GM18520 (cell line): ENCODE measurements around the gene NPAS1.
A peak's percentile ranks its signal among the peaks of the same experiment; 100 is the strongest.
"Not testable (repeated sequence)": the region's sequence is repeated elsewhere in the genome, so short reads cannot be mapped to it uniquely, and the experiment has no call there.

Experiments used
- ATAC-seq: cut with Tn5 transposase; IDR thresholded peaks from one replicate; pipeline ENCODE4 v1.9.1; 2021; ENCODE audit not compliant: unreplicated experiment

The NPAS1 gene

GRCh38 chr19:47044946-47045866, 25.6 kb downstream of the NPAS1 start:
- no peak for ATAC-seq

GRCh38 chr19:47045867-47046470, 26.3 kb downstream of the NPAS1 start:
- ATAC-seq: no peak

- no peak for ATAC-seq
Measured at GRCh38 chr19:47047272-47047762, 27.7 kb downstream of the NPAS1 start.

GRCh38 chr19:47047763-47048405, 28.2 kb downstream of the NPAS1 start:
- ATAC-seq: peak; percentile 17

GRCh38 chr19:47049307-47049700, 29.7 kb downstream of the NPAS1 start:
- no peak for ATAC-seq

- not testable (repeated sequence) for ATAC-seq
Measured at GRCh38 chr19:47050562-47050961, 30.9 kb downstream of the NPAS1 start.

GRCh38 chr19:47056411-47056810, 36.8 kb downstream of the NPAS1 start:
- no peak for ATAC-seq

- ATAC-seq: no peak
Measured at GRCh38 chr19:47057328-47057727, 37.7 kb downstream of the NPAS1 start.

GRCh38 chr19:47058621-47059022, 39.0 kb downstream of the NPAS1 start:
- ATAC-seq: no peak

- no peak for ATAC-seq
Measured at GRCh38 chr19:47063874-47064273, 44.2 kb downstream of the NPAS1 start.

- ATAC-seq: no peak
Measured at GRCh38 chr19:47065242-47065641, 45.6 kb downstream of the NPAS1 start.

- ATAC-seq: no peak
Measured at GRCh38 chr19:47066376-47067214, 47.0 kb downstream of the NPAS1 start.

- no peak for ATAC-seq
Measured at GRCh38 chr19:47067215-47067847, 47.7 kb downstream of the NPAS1 start.

GRCh38 chr19:47068246-47068645, 48.6 kb downstream of the NPAS1 start:
- ATAC-seq: no peak

GRCh38 chr19:47068876-47069406, 49.3 kb downstream of the NPAS1 start:
- no peak for ATAC-seq

- ATAC-seq: no peak
Measured at GRCh38 chr19:47069795-47070194, 50.2 kb downstream of the NPAS1 start.

GRCh38 chr19:47070756-47071155, 51.1 kb downstream of the NPAS1 start:
- no peak for ATAC-seq

GRCh38 chr19:47071731-47072130, 52.1 kb downstream of the NPAS1 start:
- no peak for ATAC-seq

- ATAC-seq: no peak
Measured at GRCh38 chr19:47072323-47072722, 52.7 kb downstream of the NPAS1 start.

- ATAC-seq: no peak
Measured at GRCh38 chr19:47073574-47073973, 53.9 kb downstream of the NPAS1 start.
